Endothelial cell of umbilical vein (primary cell): ENCODE data around the gene MEGF10. TPM values are rescaled to one million over a fixed set of nuclear protein-coding genes. Genes with fewer than 3 reads are reported as not detected.

ENCODE experiments used
- BruUV-seq: library from RNA; stranded (reverse); fragments of 400-500 nt; replicated peaks from 2 replicates; lab custom pipeline; 2021; lab: Mats Ljungman, UMichigan
- CTCF ChIA-PET: fragments of 300-600, 350-600 bp; sonication (Branson Sonifier 250); formaldehyde crosslinking; loops from one replicate; lab custom pipeline; 2021; ENCODE audit warnings: antibody characterized with exemption, inconsistent platforms; lab: Charles Lee
- POLR2A ChIA-PET: fragments of 300-600, 350-600 bp; sonication (Branson Sonifier 250); formaldehyde crosslinking; loops from one replicate; lab custom pipeline; 2021; ENCODE audit warnings: antibody characterized with exemption, inconsistent platforms; lab: Charles Lee
- DNase-seq: peaks from one replicate; pipeline ENCODE4 v3.0.0-alpha.2; 2011; ENCODE audit warnings: low read depth, low spot score
- FAIRE-seq: peaks from 2 replicates; lab custom pipeline; 2011; peaks lifted over from hg19 to GRCh38; lab: Jason Lieb, UNC
- H2AFZ ChIP-seq: 2 replicates; pipeline ENCODE4 v1.6.0; 2012; ENCODE audit warnings: low read depth, low read length, control low read depth, inconsistent platforms
- H3K27ac ChIP-seq: 2 replicates; pipeline ENCODE4 v1.5.1; 2011; ENCODE audit warnings: low read depth, mild to moderate bottlenecking, control low read depth, low read length, moderate library complexity; ENCODE audit not compliant: insufficient read depth
- H3K27me3 ChIP-seq, 2 experiments: 2 replicates each; pipeline versions ENCODE4 v1.6.0 to v1.6.1; 2011; ENCODE audit warnings: low read length in 2 of 2, mixed read lengths in 1 of 2; ENCODE audit not compliant: control insufficient read depth in 2 of 2, insufficient read depth in 2 of 2
- H3K36me3 ChIP-seq, 2 experiments: 2 replicates in 1 of 2; 3 replicates in 1 of 2; pipeline ENCODE4 v1.5.1; 2011; ENCODE audit warnings: low read length in 2 of 2, mild to moderate bottlenecking in 1 of 2, moderate library complexity in 1 of 2; ENCODE audit not compliant: control insufficient read depth in 2 of 2, insufficient read depth in 2 of 2; ENCODE audit errors: extremely low read depth in 1 of 2
- H3K4me1 ChIP-seq: 3 replicates; pipeline ENCODE4 v1.5.1; 2011; ENCODE audit warnings: mild to moderate bottlenecking, low read length; ENCODE audit not compliant: control insufficient read depth, insufficient read depth; ENCODE audit errors: extremely low read depth
- H3K4me2 ChIP-seq: 2 replicates; pipeline ENCODE4 v1.6.1; 2011; ENCODE audit warnings: low read length, control low read depth, mixed read lengths; ENCODE audit not compliant: insufficient read depth
- H3K4me3 ChIP-seq, 3 experiments: fragments of 200-600 bp in 1 of 3; sonication (generic), shearing (Covaris generic) in 1 of 3; replicated peaks in 1 of 3; 2 replicates each; pipeline ENCODE4 v1.5.1; 2011 to 2016; ENCODE audit warnings: control low read depth in 3 of 3, low read length in 3 of 3, mild to moderate bottlenecking in 2 of 3, inconsistent platforms in 1 of 3, low read depth in 1 of 3, moderate library complexity in 1 of 3; ENCODE audit not compliant: insufficient read depth in 1 of 3
- H3K79me2 ChIP-seq: 2 replicates; pipeline ENCODE4 v1.6.0; 2012; ENCODE audit warnings: low read length, inconsistent platforms; ENCODE audit not compliant: control insufficient read depth, insufficient read depth
- H3K9ac ChIP-seq: replicated peaks from 2 replicates; pipeline ENCODE3; 2011; ENCODE audit warnings: low read length, control low read depth; ENCODE audit not compliant: insufficient read depth; ENCODE audit errors: extremely low read depth
- H3K9me1 ChIP-seq: replicated peaks from 3 replicates; pipeline ENCODE4 v1.6.0; 2011; ENCODE audit warnings: mild to moderate bottlenecking, low read length; ENCODE audit not compliant: control insufficient read depth, insufficient read depth; ENCODE audit errors: extremely low read depth
- H3K9me3 ChIP-seq: replicated peaks from 2 replicates; pipeline ENCODE4 v1.5.1; 2012; ENCODE audit warnings: low read length, inconsistent platforms; ENCODE audit not compliant: control insufficient read depth, insufficient read depth
- H4K20me1 ChIP-seq: replicated peaks from 2 replicates; pipeline ENCODE3; 2011; ENCODE audit warnings: mild to moderate bottlenecking, low read length; ENCODE audit not compliant: control insufficient read depth, insufficient read depth; ENCODE audit errors: extremely low read depth
- EZH2 ChIP-seq: IDR thresholded peaks from 2 replicates; pipeline ENCODE4 v1.6.1; 2012; ENCODE audit warnings: borderline replicate concordance, low read depth, mild to moderate bottlenecking, moderate library complexity, low read length, inconsistent platforms; ENCODE audit not compliant: severe bottlenecking
- FOS ChIP-seq: IDR thresholded peaks from 2 replicates; pipeline ENCODE4 v1.6.1; 2011; ENCODE audit warnings: mild to moderate bottlenecking, low read length, moderate library complexity, borderline replicate concordance; ENCODE audit not compliant: insufficient read depth
- GATA2 ChIP-seq: IDR thresholded peaks from 2 replicates; pipeline ENCODE4 v1.7.0; 2011; ENCODE audit warnings: low read depth, mild to moderate bottlenecking, moderate library complexity, mixed read lengths, low read length; ENCODE audit not compliant: insufficient read length, insufficient read depth
- JUN ChIP-seq: IDR thresholded peaks from 2 replicates; pipeline ENCODE4 v1.6.1; 2011; ENCODE audit warnings: borderline replicate concordance, low read depth; ENCODE audit not compliant: insufficient read length, insufficient read depth
- MYC ChIP-seq: IDR thresholded peaks from one replicate; pipeline ENCODE4 v1.6.1; 2011; ENCODE audit warnings: mild to moderate bottlenecking, low read depth, low read length
- POLR2A ChIP-seq: IDR thresholded peaks from 2 replicates; pipeline ENCODE4 v1.6.1; 2012; ENCODE audit warnings: low read depth, mild to moderate bottlenecking, control low read depth, low read length
- POLR2AphosphoS5 ChIP-seq: IDR thresholded peaks from 2 replicates; pipeline ENCODE4 v1.6.1; 2012; ENCODE audit warnings: low read depth, mild to moderate bottlenecking, control low read depth, low read length, moderate library complexity; ENCODE audit not compliant: insufficient read depth
- dilution Hi-C: fragments of 300-500 bp; cut with MboI; formaldehyde crosslinking; loops from one replicate; pipeline ENCODE4 v1.15.0; 2019; ENCODE audit warnings: low sequenced_read_pairs; ENCODE audit not compliant: extremely low pct_ligation_motif_present
- intact Hi-C: fragments of 100-400 bp; cut with micrococcal nuclease; formaldehyde crosslinking; loops from one replicate; pipeline ENCODE4 v1.10.0; 2022
- polyA plus RNA-seq, 4 experiments: library from polyadenylated mRNA; depleted of rRNA in 3 of 4; stranded (reverse) in 3 of 4; unstranded in 1 of 4; fragments of >200 nt; gene quantifications; 2 replicates each; pipeline versions ENCODE4 v1.2.1 to v1.2.3, GENCODE V29; 2011 to 2012; ENCODE audit warnings: missing spikeins in 1 of 4
- total RNA-seq: library from RNA; stranded (reverse); gene quantifications from 2 replicates; pipeline ENCODE4 v1.2.3, GENCODE V29; 2021
- TF ChIP-seq, protein P1 (sequence below), 2 donors: IDR thresholded peaks; 1 replicate in 1 of 2; 2 replicates in 1 of 2; pipeline ENCODE4 v1.5.1; 2011; ENCODE audit warnings: low read length in 2 of 2, mild to moderate bottlenecking in 2 of 2, moderate library complexity in 2 of 2, control low read depth in 1 of 2, inconsistent platforms in 1 of 2, low read depth in 1 of 2; ENCODE audit not compliant: insufficient read depth in 1 of 2; ENCODE audit errors: extremely low read depth in 1 of 2

Gene MEGF10
- total and polyA plus RNA-seq, 2 donors (not counting 3 experiments of a cell fraction or from before 2014, with no cell fraction given), result 0.30 to 1.00 TPM

DNA sequence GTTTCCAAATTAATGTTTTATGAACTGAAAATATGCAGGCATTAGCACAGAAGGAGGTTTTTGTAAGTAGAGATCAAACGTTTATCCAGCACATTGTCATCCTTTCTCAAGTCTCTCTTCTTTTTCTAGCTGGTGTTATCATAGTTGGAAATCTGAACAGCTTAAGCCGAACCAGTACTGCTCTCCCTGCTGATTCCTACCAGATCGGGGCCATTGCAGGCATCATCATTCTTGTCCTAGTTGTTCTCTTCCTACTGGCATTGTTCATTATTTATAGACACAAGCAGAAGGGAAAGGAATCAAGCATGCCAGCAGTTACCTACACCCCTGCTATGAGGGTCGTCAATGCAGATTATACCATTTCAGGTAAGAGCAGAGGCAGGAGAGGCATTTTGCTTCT, 154.7 kb downstream of the MEGF10 start:
- CTCF ChIA-PET, result interaction anchor here (1.6 kb wide), 1 partner anchor 9 kb away, joined by 4 read pairs; no protein-coding TSS in a partner anchor
- H3K9me1 ChIP-seq, result no peaks in the 10 kb centered on the region
- POLR2A ChIA-PET, result no interaction called here

DNA sequence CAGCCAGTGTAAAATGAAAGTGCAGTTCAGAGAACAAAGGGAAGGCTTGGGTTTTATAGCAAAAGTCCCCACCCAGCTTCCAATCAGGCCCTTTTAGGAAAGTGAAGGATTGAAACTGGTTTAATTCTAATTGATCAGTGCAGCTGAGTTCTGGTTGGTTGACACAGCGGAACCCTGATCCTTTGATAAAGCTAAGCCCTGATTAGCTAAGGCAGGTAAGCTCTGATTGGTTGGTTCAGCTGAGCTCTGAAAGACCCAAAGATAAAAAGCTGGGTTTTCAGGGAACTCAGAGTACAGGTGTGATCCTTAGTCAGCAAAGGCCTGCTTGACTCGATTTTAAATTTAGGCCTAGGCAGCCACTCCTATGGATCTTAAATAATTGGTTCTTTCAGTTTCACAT, 156.0 kb downstream of the MEGF10 start:
- FAIRE-seq, result no peak
- intact Hi-C loops (loop anchor here (10.0 kb wide), 1 partner anchor 262 kb away; no protein-coding TSS in a partner anchor), dilution Hi-C loops (no loop called here)
- Histone ChIP-seq H3K9ac (no peak overlapping the region), H2AFZ (no peak overlapping the region), H3K27ac (no peak overlapping the region), H4K20me1 (no peaks in the 10 kb centered on the region), H3K9me3 (no peaks in the 10 kb centered on the region), H3K4me1 (no peaks in the 10 kb centered on the region), H3K4me2 (no peak overlapping the region), H3K79me2 (no peaks in the 10 kb centered on the region), H3K4me3 (no peak overlapping the region), H3K36me3 (no peaks in the 10 kb centered on the region), H3K27me3 (peaks cover 5 to 12% of the 10 kb centered on the region in 2 experiments), H3K9me1 (no peaks in the 10 kb centered on the region)
- BruUV-seq, result no TSS peak
- ChIA-PET POLR2A (no interaction called here), CTCF (interaction anchor here (1.0 to 1.4 kb wide), 5 partner anchors 10 to 140 kb away, joined by 3 to 6 read pairs (median 4); no protein-coding TSS in a partner anchor)
- DNase-seq, result no peak
- TF ChIP-seq POLR2AphosphoS5 (no peak), MYC (no peak), GATA2 (no peak), FOS (no peak), POLR2A (no peak), JUN (no peak), EZH2 (no peak)
- TF ChIP-seq, protein P1, sequence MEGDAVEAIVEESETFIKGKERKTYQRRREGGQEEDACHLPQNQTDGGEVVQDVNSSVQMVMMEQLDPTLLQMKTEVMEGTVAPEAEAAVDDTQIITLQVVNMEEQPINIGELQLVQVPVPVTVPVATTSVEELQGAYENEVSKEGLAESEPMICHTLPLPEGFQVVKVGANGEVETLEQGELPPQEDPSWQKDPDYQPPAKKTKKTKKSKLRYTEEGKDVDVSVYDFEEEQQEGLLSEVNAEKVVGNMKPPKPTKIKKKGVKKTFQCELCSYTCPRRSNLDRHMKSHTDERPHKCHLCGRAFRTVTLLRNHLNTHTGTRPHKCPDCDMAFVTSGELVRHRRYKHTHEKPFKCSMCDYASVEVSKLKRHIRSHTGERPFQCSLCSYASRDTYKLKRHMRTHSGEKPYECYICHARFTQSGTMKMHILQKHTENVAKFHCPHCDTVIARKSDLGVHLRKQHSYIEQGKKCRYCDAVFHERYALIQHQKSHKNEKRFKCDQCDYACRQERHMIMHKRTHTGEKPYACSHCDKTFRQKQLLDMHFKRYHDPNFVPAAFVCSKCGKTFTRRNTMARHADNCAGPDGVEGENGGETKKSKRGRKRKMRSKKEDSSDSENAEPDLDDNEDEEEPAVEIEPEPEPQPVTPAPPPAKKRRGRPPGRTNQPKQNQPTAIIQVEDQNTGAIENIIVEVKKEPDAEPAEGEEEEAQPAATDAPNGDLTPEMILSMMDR (IDR thresholded peaks at IDR 0.05; ENCODE audit: extremely low read depth in 1 of 2, insufficient read depth in 1 of 2, low read depth in 1 of 2, low read length in 2 of 2), result no peak

More for the DNA sequence above, 154.7 kb downstream of the MEGF10 start:
- Histone ChIP-seq H3K4me3 (no peak overlapping the region), H3K36me3 (no peaks in the 10 kb centered on the region), H4K20me1 (no peaks in the 10 kb centered on the region), H3K79me2 (no peaks in the 10 kb centered on the region), H2AFZ (no peak overlapping the region), H3K9me3 (no peaks in the 10 kb centered on the region), H3K4me2 (no peak overlapping the region), H3K27me3 (peaks cover 5 to 10% of the 10 kb centered on the region in 2 experiments), H3K4me1 (no peaks in the 10 kb centered on the region), H3K9ac (no peak overlapping the region), H3K27ac (no peak overlapping the region)
- FAIRE-seq, result no peak
- BruUV-seq, result no TSS peak
- TF ChIP-seq MYC (no peak), FOS (no peak), JUN (no peak), POLR2AphosphoS5 (no peak), GATA2 (no peak)
- dilution Hi-C loops, result no loop called here
- intact Hi-C loops, result loop anchor here (10.0 kb wide), 1 partner anchor 261 kb away; no protein-coding TSS in a partner anchor
- no peak for DNase-seq
